GM12878 (cell line): Measurements from ENCODE around the gene PDE6D. TPM values are rescaled to one million over a fixed set of nuclear protein-coding genes. Genes with fewer than 3 reads are reported as not detected.

ENCODE experiments used
- BRCA1 ChIP-seq: IDR thresholded peaks from 2 replicates; pipeline ENCODE4 v1.6.1; 2011; ENCODE audit warnings: low read depth, low read length, improper control_type of control experiment
- CHD1 ChIP-seq: IDR thresholded peaks from 2 replicates; pipeline ENCODE4 v1.6.1; 2012; ENCODE audit warnings: low read depth, low read length, improper control_type of control experiment
- HDGF ChIP-seq: fragments of 450-650 bp; IDR thresholded peaks from 2 replicates; pipeline ENCODE4 v1.6.1; 2016; ENCODE audit warnings: antibody characterized with exemption
- MAX ChIP-seq: IDR thresholded peaks from 2 replicates; pipeline ENCODE4 v1.6.1; 2012; ENCODE audit warnings: low read depth, low read length, improper control_type of control experiment
- RAD21 ChIP-seq: IDR thresholded peaks from 2 replicates; pipeline ENCODE4 v1.6.1; 2011; ENCODE audit warnings: mild to moderate bottlenecking, low read depth, low read length, moderate library complexity; ENCODE audit not compliant: insufficient read depth
- RB1 ChIP-seq: fragments of 450-650 bp; formaldehyde crosslinking; IDR thresholded peaks from 2 replicates; pipeline ENCODE4 v1.6.1; 2017; ENCODE audit warnings: mild to moderate bottlenecking, borderline replicate concordance
- SMC3 ChIP-seq: IDR thresholded peaks from 2 replicates; pipeline ENCODE4 v1.6.1; 2011; ENCODE audit warnings: low read length, improper control_type of control experiment, borderline replicate concordance
- TARDBP ChIP-seq: IDR thresholded peaks from 2 replicates; pipeline ENCODE4 v1.6.1; 2016; ENCODE audit warnings: borderline replicate concordance
- USF1 ChIP-seq: IDR thresholded peaks from 2 replicates; pipeline ENCODE4 v1.6.1; 2011; ENCODE audit warnings: borderline replicate concordance, low read depth, mild to moderate bottlenecking, moderate library complexity, mixed read lengths, low read length; ENCODE audit not compliant: insufficient read depth; ENCODE audit errors: extremely low read length
- WRNIP1 ChIP-seq: IDR thresholded peaks from 2 replicates; pipeline ENCODE4 v1.6.1; 2011; ENCODE audit warnings: low read depth, low read length, improper control_type of control experiment, borderline replicate concordance
- ZBED1 ChIP-seq: IDR thresholded peaks from 2 replicates; pipeline ENCODE4 v1.6.1; 2016; ENCODE audit warnings: borderline replicate concordance
- polyA plus RNA-seq, 11 experiments: library from polyadenylated mRNA; depleted of rRNA in 4 of 11; unstranded in 6 of 11; stranded (reverse) in 5 of 11; fragments of >200 nt; fragmentation: Nextera tagmentation in 4 of 11; fragmentation: Illumina TruSeq in 1 of 11; extraction: Ambion mirVana in 4 of 11; extraction: Trizol in 1 of 11; gene quantifications; 1 replicate in 1 of 11; 2 replicates in 10 of 11; pipeline versions ENCODE4 v1.2.1 to v1.2.3, GENCODE V29; 2011 to 2016; ENCODE audit warnings: inconsistent platforms in 2 of 11, missing spikeins in 2 of 11, low read depth in 1 of 11
- total RNA-seq, 4 experiments: library from RNA; depleted of rRNA in 3 of 4; stranded (reverse); fragments of >200 nt in 3 of 4; fragmentation: Illumina TruSeq in 1 of 4; extraction: Trizol in 1 of 4; gene quantifications; 2 replicates each; pipeline versions ENCODE4 v1.2.1 to v1.2.3, GENCODE V29; 2013 to 2021
- TF ChIP-seq, protein P1 (sequence below): fragments of 450-650 bp; formaldehyde crosslinking; IDR thresholded peaks from 2 replicates; pipeline ENCODE4 v1.5.0; 2022; ENCODE audit warnings: mild to moderate bottlenecking, missing genetic modification characterization
- TF ChIP-seq, protein P2 (sequence below): fragments of 450-650 bp; IDR thresholded peaks from 2 replicates; pipeline ENCODE4 v1.6.1; 2017; ENCODE audit warnings: mild to moderate bottlenecking, low read depth, inconsistent platforms; ENCODE audit not compliant: poor library complexity, severe bottlenecking
- TF ChIP-seq, protein P3 (sequence below): fragments of 450-650 bp; formaldehyde crosslinking; IDR thresholded peaks from 2 replicates; pipeline ENCODE4 v1.4.0; 2020; ENCODE audit warnings: mild to moderate bottlenecking, moderate library complexity
- TF ChIP-seq, protein P4 (sequence below): IDR thresholded peaks from 2 replicates; pipeline ENCODE4 v1.6.1; 2011; ENCODE audit warnings: mild to moderate bottlenecking, low read depth, low read length, moderate library complexity; ENCODE audit not compliant: insufficient replicate concordance

The PDE6D gene
- total and polyA plus RNA-seq, 10 of the 15 experiments (the other 5 are each of a cell fraction or from before 2014, with no cell fraction given): 8.2 to 69.4 (median 56.2) TPM

DNA sequence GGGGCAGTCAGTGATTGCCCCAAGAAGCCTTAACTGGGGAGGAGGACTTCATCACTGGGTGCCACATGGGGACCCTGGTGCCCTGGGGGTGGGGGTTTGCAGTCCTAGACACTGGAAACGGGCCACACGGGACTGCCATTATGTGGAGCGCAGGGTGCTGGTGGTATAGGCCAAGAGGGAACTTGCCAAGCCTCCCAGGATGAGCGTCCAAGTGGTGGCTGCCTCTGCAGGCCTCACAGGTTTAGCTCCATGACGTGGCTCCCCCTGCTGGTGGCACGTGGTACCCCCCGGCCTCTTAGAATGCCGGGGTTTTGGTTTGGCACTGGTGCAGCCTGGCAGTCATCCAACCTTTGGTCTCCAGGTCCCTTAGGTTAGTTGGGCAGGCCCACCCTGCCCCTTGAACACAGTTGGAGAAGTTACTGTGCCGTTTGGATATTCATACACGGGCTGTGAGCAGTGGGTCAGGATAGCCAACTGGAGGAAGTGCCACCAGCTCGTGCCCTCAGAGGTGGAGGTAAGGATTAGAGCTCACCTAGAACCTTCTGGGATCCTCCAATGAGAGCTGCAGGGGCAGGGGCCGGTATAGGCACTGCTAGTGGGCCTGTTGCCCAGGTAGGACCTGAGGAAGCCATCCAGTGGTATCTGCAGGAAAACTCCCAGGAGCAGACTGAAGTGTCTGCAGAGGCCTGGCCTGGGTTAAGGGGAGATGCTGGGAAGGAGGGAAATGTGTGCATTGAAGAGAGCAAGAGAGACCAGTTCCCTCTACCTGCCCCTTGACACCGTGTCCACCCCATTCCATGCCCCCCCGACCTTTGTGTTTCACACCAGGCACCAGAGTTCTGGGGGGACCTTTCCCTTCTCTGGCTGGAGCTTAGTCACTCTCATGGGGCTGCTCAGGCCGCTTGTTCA is 67.1 kb downstream of the PDE6D start (continued):
- TF ChIP-seq CHD1 (no peak), BRCA1 (no peak), TARDBP (0 out of 2 replicates have a peak, but pooled peaks have one; percentile 59), RB1 (no peak), HDGF (peak; percentile 97), SMC3 (peak; percentile 56), MAX (peak; percentile 58; the same call in 1 of the 2 replicates), ZBED1 (peak; percentile 77), WRNIP1 (peak; percentile 21; the same call in 1 of the 2 replicates), USF1 (no peak), RAD21 (peak; percentile 49)
- TF ChIP-seq, protein P1, sequence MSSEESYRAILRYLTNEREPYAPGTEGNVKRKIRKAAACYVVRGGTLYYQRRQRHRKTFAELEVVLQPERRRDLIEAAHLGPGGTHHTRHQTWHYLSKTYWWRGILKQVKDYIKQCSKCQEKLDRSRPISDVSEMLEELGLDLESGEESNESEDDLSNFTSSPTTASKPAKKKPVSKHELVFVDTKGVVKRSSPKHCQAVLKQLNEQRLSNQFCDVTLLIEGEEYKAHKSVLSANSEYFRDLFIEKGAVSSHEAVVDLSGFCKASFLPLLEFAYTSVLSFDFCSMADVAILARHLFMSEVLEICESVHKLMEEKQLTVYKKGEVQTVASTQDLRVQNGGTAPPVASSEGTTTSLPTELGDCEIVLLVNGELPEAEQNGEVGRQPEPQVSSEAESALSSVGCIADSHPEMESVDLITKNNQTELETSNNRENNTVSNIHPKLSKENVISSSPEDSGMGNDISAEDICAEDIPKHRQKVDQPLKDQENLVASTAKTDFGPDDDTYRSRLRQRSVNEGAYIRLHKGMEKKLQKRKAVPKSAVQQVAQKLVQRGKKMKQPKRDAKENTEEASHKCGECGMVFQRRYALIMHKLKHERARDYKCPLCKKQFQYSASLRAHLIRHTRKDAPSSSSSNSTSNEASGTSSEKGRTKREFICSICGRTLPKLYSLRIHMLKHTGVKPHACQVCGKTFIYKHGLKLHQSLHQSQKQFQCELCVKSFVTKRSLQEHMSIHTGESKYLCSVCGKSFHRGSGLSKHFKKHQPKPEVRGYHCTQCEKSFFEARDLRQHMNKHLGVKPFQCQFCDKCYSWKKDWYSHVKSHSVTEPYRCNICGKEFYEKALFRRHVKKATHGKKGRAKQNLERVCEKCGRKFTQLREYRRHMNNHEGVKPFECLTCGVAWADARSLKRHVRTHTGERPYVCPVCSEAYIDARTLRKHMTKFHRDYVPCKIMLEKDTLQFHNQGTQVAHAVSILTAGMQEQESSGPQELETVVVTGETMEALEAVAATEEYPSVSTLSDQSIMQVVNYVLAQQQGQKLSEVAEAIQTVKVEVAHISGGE: no peak
- TF ChIP-seq, protein P2, sequence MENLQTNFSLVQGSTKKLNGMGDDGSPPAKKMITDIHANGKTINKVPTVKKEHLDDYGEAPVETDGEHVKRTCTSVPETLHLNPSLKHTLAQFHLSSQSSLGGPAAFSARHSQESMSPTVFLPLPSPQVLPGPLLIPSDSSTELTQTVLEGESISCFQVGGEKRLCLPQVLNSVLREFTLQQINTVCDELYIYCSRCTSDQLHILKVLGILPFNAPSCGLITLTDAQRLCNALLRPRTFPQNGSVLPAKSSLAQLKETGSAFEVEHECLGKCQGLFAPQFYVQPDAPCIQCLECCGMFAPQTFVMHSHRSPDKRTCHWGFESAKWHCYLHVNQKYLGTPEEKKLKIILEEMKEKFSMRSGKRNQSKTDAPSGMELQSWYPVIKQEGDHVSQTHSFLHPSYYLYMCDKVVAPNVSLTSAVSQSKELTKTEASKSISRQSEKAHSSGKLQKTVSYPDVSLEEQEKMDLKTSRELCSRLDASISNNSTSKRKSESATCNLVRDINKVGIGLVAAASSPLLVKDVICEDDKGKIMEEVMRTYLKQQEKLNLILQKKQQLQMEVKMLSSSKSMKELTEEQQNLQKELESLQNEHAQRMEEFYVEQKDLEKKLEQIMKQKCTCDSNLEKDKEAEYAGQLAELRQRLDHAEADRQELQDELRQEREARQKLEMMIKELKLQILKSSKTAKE: no peak
- TF ChIP-seq, protein P3, sequence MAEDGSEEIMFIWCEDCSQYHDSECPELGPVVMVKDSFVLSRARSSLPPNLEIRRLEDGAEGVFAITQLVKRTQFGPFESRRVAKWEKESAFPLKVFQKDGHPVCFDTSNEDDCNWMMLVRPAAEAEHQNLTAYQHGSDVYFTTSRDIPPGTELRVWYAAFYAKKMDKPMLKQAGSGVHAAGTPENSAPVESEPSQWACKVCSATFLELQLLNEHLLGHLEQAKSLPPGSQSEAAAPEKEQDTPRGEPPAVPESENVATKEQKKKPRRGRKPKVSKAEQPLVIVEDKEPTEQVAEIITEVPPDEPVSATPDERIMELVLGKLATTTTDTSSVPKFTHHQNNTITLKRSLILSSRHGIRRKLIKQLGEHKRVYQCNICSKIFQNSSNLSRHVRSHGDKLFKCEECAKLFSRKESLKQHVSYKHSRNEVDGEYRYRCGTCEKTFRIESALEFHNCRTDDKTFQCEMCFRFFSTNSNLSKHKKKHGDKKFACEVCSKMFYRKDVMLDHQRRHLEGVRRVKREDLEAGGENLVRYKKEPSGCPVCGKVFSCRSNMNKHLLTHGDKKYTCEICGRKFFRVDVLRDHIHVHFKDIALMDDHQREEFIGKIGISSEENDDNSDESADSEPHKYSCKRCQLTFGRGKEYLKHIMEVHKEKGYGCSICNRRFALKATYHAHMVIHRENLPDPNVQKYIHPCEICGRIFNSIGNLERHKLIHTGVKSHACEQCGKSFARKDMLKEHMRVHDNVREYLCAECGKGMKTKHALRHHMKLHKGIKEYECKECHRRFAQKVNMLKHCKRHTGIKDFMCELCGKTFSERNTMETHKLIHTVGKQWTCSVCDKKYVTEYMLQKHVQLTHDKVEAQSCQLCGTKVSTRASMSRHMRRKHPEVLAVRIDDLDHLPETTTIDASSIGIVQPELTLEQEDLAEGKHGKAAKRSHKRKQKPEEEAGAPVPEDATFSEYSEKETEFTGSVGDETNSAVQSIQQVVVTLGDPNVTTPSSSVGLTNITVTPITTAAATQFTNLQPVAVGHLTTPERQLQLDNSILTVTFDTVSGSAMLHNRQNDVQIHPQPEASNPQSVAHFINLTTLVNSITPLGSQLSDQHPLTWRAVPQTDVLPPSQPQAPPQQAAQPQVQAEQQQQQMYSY (CRISPR knock-in tag): peak; percentile 19; the same call in 1 of the 2 replicates
- TF ChIP-seq, protein P4, sequence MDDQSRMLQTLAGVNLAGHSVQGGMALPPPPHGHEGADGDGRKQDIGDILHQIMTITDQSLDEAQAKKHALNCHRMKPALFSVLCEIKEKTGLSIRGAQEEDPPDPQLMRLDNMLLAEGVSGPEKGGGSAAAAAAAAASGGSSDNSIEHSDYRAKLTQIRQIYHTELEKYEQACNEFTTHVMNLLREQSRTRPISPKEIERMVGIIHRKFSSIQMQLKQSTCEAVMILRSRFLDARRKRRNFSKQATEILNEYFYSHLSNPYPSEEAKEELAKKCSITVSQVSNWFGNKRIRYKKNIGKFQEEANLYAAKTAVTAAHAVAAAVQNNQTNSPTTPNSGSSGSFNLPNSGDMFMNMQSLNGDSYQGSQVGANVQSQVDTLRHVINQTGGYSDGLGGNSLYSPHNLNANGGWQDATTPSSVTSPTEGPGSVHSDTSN: peak; percentile 80
